T-helper 9 cell (primary cell): ENCODE measurements around the gene USP30.
"Not testable (repeated sequence)": the region's sequence is repeated elsewhere in the genome, so short reads cannot be mapped to it uniquely, and the experiment has no call there.

Experiments used
- DNase-seq: peaks from one replicate; pipeline ENCODE4 v3.0.0-alpha.2; 2020

USP30 gene

GRCh38 chr12:109053382-109054123 is 1.2 kb downstream of the USP30 start:
- no peak for DNase-seq

- DNase-seq, result not testable (repeated sequence)
These were observed 1.7 kb downstream of the USP30 start for GRCh38 chr12:109054124-109054513.

DNA sequence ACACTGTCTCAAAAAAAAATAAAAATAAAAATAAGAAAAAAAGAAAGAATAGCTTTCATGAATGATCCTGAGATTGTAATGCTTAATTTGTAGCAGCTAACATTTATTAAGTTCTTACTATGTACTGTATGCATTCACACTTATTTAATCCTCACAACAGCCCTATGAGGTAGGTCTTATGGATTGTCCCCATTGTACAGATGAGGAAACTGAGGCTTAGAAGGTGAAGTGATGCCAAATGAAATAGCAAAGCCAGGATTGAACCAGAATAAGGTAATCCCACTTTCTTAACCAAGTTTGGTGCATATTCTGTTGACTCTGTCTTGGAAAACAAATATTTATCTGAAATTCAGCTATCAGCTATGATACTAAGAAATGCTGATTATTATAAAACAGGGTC is 2.1 kb downstream of the USP30 start:
- no peak for DNase-seq

GRCh38 chr12:109056891-109057290 is 4.5 kb downstream of the USP30 start:
- no peak for DNase-seq

- no peak for DNase-seq
These were observed 5.0 kb downstream of the USP30 start for GRCh38 chr12:109057376-109057775.

DNA sequence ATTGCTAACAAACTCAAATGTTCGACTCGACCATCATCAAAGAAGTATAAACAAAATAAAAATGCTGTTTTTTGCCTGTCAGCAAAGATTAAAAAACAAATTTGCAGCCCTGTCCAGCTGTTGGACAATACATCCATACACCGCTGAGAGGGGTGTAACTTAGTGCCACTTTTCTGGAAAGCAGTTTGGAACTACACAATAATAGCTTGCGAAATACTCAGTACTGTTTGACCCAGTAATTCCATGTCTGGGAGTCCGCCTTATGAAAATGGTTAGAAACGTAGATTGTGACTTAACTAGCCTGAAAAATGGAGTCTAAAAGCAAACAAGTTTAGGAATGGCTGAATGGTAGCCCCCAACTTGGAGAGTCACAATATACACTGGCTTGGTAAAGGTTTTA is 6.4 kb downstream of the USP30 start:
- DNase-seq, result no peak

DNA sequence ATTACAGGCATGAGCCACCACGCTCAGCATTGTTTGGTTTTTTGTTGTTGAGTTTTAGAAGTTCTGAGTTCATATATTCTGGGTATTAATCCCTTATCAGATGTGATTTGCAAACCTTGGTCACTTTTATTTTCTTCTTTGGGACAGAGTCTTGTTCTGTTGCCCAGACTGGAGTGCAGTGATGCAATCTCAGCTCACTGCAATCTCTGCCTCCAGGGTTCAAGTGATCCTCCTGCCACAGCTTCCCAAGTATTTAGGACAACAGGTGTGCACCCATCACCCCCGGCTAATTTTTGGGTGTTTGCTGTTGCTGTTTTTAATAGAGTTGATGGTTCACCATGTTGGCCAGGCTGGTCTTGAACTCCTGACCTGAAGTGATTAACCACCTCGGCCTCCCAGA is 11.8 kb downstream of the USP30 start:
- DNase-seq, result no peak

- DNase-seq, result no peak
These were observed 12.9 kb downstream of the USP30 start for GRCh38 chr12:109065154-109065852.

GRCh38 chr12:109065853-109066193 is 13.4 kb downstream of the USP30 start:
- DNase-seq, result no peak

DNA sequence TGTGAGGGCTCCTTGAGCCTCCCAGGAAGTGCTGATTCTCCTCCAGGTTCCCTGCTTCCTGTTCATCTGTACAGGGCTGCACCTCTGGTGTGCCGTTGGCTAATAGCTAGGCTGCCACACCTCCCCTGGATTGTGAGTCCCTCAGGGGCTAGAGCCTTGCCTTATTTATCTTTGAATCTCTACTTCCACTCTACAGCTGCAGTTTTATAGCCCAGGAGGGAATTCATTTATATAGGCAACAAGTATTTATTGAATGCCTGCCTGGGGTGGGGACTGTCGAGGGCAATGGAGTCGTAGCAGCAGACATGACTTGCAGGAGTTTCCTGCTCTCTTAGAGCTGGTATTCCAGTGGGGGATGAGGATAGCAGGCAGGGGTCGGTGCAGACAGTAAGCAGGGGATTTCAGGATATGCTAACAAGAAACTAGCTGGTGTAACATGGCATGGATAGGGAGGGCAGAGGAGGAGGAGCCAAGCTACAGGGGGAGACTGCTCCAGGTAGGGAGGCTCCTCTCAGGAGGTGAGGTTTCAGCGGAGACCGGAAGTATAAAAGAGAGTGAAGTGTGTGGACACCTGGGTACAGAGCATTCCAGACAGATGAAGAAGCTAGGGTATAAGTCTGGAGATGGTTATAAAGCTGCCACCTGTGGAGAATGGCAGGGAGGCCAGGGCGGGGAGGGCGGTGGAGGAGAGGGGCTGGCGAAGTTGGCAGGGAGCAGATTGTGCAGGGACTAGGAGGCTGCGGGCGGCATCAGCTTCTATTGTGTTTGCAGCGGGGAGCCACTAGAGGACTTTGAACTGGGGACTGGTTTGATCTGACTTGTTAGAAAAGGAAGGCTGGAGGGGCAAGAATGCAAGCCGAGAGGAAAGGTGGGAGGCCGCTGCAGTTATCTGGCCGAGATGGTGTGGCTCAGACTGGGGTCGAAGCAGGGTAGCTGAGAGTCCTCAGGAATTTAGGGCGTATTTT is 17.2 kb downstream of the USP30 start:
- DNase-seq, result no peak

DNA sequence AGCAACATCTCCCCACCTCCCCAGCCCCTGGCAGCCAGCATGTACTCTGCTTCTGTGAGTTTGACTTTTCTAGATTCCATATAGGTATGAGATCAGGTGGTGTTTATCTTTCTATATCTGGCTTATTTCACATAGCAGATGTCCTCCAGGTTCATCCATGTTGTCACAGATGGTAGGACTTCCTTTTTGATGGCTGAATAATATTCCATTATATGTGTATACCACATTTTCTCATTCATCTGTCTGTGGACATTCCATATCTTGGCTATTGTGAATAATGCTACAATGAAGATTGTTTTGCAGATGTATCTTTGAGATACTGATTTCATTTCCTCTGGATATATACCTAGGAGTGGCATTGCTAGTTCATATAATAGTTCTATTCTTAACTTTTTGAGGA is 22.5 kb downstream of the USP30 start:
- DNase-seq, result no peak

DNA sequence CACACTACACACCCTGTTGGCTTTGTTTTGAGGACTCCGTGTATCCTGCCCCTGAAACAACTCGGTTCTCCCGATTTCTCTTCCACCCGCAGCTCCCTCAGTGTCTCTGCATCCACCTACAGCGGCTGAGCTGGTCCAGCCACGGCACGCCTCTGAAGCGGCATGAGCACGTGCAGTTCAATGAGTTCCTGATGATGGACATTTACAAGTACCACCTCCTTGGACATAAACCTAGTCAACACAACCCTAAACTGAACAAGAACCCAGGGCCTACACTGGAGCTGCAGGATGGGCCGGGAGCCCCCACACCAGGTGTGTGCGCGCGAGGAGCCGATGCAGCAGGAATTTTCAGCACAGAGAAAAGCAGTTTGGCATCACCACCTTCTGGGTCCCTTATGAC is 30.4 kb downstream of the USP30 start:
- no peak for DNase-seq

DNA sequence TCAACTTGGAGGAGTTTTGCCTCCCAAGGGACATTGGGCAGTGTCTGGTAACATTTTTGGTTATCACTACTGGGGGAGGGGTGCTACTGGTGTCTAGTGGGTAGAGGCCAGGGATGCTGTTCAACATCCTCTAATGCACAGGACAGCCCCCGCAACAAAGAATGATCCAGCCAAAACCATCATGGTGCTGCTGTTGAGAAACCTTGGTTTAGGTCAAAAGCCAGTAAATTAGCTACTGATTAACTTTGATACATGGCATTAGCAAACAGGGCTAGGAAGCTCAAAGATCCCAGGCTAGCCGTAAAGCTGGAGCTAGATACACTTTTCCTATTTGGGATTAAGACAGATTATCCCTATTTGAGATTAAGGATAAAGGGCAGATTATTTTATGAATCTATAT is 32.0 kb downstream of the USP30 start:
- no peak for DNase-seq

- DNase-seq, result no peak
These were observed 33.2 kb downstream of the USP30 start for GRCh38 chr12:109085590-109085989.

DNA sequence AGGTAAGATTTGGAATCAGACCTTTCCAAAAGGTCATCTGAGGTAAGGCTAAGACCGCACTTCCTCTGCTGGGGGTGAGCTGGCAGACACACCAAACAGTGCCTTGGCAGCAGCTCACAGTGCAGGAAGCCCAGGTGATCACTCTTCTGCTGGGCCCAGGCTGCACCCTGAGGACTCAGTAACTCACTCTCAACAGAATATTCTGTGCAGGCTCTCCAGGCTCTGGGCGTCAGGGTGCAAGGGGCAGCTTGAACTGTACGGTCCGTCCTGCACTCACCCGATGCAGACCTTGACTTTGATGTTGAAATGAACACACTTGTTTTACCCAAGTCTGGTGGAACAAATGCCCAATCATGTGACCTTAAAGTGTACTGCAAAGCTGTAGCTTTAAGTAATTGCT is 34.9 kb downstream of the USP30 start:
- DNase-seq, result no peak

GRCh38 chr12:109088818-109089217 is 36.4 kb downstream of the USP30 start:
- DNase-seq, result no peak

- DNase-seq, result no peak
These were observed 37.3 kb downstream of the USP30 start for GRCh38 chr12:109089683-109090082.

GRCh38 chr12:109092497-109093021 is 40.2 kb downstream of the USP30 start:
- DNase-seq, result no peak

- DNase-seq, result peak; percentile 93
These were observed 40.9 kb downstream of the USP30 start, which contains the start of gene ALKBH2 for GRCh38 chr12:109093022-109093918. ALKBH2 (minus strand) TSS chr12:109093472; CDS start chr12:109092786, 686 bp downstream.

DNA sequence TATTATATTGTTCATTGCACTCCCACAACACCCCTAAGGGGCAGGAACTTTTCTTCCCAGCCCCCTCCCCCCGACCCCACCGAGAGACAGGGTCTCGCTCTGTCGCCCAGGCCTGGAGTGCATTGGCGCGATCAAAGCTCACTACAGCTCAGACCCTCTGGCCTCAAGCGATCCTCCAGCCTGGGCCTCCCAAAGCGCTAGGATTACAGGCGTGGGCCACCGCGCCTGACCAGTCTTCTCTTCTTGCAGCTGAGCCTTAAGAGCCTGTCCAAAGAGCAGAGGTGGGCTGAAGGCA is 44.7 kb downstream of the USP30 start:
- no peak for DNase-seq

DNA sequence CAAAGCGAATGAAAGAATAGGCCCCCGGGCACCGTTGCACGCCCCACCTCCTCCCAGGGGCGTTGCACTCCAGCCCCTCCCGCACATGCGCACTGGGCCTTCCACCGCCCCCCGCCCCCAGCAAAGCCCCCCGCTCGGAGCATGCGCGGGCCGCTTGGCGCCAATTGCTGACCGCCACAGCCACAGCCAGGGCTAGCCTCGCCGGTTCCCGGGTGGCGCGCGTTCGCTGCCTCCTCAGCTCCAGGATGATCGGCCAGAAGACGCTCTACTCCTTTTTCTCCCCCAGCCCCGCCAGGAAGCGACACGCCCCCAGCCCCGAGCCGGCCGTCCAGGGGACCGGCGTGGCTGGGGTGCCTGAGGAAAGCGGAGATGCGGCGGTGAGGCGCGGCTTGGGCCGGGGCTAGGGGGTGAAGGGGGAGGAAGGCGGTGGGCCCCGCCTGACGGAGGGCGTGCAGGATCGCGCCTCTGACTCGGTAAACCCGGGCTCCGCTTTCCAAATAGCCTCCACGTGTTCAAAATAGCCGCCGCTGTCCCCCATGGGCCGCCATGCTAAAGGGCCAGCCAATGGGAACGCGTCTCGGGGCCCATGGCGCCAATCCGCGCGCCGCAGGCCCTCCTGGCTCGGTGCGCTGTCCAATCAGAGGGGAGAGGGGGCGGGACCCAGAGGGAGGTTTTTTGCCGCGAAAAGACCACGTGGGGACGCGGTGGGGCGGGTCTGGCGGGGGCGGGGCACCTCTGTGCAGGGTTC is 45.2 kb downstream of the USP30 start, which contains the start of gene UNG:
UNG (plus strand) TSS at position 163 of the 748 bp plus-strand sequence; CDS start at position 246, 83 bp downstream.
- peak; percentile 98 for DNase-seq
